HG03175 (cell line): ENCODE measurements around the gene HRK.

Source experiments
- ATAC-seq: cut with Tn5 transposase; IDR thresholded peaks from one replicate; pipeline ENCODE4 v1.9.1; 2021; ENCODE audit warnings: mild to moderate bottlenecking, moderate library complexity; ENCODE audit not compliant: unreplicated experiment

HRK gene

DNA sequence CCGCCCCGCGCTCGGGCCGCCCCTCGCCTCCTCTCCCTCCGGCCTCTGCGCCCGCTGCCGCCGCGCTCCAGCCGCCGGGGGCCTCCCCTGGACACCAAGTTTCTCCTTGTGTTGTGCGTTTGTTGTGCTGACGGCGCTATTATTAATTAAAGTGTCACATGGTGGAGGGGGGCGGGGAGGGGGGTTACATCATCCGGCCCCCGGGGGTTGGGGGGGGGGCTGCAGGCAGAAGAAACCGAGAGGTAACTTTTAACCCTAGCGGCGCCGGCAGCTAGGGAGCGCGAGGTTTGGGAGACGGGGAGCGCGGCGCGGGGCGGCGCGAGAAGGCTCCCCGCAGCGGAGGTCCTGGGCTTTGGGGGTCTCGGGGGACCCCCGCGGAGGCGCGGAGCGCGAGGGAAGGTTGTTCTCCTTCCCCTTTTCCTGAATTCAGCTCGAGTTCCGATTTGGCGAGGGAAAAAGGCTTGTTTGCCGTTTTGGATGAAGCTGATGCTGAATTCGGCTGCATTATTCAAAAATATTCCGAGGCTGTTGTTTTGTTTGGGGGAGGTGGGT, at the start of gene HRK:
HRK (minus strand) TSS at position 117 of the 552 bp plus-strand sequence. CDS start 134 bp downstream, outside the sequence.
- ATAC-seq: peak; percentile 13

DNA sequence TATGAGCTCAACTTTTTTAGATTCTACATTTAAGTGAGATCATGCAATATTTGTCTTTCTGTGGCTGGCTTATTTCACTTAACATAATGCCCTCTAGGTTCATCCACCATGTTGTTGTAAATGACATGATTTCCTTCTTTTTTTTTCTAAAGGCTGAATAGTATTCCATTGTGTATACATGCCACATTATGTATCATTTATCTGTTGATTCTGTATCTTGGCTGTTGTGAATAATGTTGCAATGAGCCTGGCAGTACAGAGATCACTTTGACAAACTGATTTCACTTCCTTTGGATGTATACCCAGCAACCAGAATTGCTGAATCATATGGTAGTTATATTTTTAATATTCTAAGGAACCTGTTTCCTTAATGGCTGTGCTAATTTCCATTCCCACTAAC, 48.6 kb upstream of the HRK start:
- ATAC-seq: no peak

DNA sequence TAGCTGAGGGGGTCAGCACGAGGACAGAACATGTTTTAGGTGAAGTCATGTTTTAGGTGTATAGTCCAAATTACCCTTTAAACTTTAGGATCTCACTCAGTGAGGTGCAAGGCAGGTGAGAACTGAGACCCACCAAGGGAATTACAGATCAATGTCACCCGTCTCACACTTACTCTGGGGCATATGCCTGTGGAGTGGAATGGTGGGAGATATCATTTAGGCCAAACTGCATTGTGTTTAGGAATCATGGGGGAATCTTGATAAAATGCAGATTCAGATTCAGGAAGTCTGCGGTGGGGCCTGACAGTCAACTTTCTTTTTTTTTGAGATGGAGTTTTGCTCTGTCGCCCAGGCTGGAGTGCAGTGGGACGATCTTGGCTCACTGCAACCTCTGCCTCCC, 47.3 kb upstream of the HRK start:
- no peak for ATAC-seq

DNA sequence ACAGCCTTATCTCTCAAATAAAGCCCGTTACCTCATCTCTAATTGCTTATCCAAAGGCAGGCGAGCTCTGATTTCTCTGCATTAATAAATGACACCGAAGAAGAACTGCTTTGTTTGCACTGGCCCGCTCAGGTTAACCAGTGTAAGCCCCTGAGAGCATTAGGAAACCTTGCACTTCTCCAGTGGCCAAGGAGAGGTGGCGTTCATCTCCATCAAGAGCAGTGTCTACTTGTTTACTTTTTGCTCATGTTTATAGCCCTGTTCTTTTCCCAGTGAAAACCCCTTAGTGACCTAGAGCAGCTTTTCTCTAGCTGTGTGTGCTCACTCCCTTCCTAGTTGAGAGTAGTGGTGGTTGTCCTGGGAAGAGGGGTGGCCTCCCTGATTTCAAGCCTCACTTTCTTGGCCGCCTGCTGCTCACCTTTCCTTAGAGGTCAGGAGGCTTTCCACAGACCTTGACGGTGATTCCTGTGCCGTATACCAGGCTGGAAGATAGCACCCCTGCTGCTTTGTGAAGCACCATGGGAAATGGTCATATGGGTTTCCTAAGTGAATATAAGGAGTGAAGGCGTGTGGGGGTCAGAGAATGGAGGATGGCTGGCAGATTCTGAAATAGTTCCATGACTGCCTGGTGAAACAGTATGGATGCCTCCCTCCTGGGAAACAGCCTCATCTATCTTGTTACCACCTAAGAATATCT, 46.2 kb upstream of the HRK start:
- no peak for ATAC-seq

DNA sequence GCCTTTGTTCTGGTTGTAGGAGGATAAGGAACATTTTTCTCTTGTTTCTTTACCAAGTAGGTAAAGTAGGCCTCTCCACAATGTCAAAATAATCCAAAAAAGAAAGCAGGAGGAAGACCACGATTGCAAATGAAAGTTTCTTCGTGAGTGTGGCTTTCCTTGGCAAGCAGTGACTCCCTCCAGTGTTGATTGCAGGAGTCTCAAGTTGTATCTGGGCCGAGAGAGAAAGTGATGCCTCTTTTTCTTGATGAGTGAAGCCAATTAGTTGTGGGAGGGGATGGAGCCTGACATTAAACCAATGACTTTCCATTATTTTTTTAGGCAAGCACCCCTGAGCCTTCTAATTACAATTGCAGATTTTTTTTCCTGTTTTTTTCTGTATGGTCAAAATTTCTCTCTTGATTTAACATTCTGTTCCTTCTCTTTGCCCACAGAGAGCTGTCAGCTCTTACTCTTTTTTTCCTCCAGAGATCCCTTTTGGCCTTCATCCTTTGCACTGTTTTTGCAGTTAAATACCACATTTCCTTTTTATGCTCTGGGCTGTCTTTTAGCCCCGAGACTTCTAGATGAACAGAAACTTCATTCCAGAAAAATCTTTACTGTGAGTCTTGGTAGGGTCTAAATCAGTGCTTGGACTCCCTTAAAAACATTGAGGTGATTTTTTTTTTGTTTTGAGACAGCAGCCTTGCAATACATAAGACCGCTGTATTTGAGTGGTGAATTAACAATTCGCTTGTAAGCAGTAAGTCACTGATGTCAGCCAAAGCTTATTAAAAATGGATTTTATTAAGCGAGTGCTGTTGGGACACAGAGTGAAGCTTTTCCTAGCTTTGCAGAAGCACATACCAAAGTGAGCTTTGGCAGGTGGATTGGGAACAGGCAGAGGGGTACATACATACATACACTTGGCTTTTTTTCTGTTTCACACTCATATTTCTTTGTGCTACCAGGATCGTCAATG, 45.3 kb upstream of the HRK start:
- ATAC-seq: no peak

DNA sequence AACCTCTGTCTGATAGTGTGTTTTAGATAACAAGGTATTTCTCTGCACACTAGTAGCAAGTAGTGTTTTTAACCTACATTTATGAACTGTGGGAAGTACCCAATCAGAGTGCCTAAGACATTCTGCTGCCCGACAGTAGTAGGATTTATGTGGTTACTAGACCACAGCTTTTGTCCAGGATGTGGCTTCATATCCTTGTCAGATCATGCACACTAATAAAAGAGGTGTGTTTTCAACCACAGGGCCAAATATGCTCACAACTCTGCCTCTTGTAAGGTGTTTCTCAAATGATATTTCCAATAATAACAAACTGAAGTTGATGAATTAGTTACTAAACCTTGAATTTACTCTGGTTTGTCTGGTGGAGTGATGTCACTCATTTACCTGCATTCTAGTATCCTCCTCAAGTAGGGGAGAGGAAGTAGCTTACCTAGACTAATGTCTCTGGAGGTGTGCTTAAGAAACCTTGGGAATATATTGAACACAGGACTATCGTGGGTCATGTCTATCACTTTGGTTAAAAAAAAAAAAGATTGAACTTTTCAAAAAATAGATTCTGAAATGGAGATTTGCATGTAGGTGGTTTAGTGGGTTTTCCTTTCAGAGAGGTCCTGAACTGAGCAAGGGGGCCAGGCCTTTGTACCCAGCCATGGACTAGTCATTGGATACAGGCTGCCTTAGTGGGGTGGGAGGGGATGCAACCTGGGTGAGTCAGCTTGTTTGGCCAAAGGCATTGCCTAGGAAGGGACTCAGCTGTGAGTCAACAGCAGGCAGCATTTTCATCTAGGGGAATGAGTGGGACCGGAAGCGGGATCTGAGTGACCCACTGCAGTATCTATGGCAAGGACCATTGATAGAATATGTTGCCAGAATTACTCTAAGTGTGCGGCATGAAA, 43.6 kb upstream of the HRK start:
- peak; percentile 89 for ATAC-seq

DNA sequence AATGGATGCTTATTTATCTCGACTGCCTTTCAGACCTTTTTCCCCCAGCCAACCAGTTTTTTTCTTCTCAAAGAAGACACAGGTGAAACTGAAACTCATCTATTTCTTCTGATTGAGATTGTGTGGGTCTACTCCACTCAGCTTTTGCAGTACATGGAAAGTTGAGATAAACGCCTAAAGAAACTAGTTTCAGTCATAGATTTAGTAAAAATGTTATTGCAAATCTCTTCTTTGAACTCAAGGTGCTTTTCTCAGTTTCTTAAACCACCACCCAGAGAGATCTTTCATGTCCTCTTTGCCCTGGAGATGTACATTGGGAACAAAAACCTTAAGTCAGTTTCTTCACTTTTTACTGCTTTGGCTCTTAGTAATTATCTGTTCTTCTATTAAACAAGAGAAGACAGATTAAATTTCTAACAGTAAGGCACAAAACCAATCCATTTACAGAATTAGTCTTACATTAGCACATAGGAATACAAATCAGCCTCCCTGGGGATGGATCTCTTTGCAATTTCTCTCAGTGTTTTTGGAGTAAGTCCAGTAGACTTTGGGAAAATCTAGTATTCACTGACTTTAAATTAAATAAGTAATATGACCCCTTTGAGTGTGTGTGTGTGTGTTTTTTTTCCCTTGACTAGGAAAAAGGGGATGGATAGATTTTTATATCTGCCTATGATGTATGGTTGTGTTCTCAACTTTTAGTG, 41.1 kb upstream of the HRK start:
- ATAC-seq: peak; percentile 46

DNA sequence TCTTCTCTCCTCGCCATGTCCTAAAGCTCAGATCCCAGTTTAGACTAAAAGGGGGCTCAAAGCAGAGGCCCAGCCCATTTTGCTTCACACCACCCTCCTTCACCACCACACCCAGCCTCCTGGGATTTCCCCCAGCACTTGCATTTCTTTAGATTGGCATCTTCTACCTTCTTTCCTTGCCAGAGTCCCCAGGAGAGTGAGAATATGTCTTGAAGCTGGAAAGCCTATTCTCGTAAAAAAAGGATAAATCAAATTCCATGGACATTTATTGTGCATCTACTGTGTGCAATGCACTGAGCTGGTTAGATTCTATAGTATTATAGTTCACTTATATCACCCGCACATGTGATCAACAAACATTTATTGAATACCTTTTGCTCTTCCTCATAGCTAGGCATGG, 39.7 kb upstream of the HRK start:
- no peak for ATAC-seq

DNA sequence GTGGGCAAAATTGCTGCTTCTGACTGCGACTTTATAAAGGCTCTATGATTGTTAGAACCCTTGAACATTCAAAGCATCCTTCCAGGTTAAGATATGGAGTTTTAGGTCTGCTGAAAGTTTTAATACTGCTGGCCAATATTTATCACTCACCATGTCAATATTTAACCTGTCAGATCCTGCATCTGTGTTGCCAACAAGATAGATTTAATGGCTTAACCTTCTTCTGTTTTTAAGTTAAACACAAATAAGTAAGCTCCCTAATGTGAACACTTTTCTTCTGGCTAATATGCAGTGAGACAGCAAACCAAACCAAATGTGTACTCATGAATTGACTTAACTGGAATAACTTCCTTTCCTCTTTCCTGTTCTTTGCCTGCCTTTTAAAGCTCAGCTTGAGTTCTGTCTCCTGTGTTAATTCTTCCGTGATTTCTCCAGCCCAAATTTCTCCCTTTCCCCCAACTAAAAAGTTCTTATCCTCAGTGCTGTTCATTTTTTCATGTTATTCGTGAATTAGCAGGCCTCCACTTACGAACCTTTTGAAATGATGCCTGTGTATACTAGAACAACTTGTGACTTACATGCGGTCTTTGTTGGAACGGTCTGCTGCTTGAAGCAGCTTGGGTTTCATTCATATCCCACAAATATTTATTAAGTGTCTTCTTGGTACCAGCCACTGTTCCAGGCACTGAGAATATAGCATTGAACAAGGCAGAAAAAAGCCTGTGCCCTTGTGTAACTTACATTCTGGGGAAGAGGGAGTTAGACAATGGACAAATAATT, 38.7 kb upstream of the HRK start:
- no peak for ATAC-seq

DNA sequence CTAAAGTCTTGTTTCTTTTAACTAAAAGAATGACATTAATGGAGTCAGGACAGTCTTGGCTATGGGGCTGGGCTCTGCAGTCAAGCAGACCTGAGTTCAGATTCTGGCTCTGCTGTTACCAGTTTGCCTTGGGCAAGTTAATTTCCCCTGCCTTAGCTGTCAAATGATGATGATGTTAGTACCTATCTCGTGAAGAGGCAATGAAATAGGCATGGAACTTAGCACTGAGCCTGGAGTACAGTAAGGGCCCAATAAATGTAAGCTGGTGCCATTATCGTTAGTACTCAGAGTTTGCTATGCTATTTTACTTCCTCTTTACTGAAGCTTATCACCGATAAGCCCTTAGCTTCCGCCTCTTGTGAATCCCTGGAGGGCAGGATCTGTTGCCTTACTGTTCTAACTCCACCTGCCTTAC, 38.0 kb upstream of the HRK start:
- no peak for ATAC-seq

DNA sequence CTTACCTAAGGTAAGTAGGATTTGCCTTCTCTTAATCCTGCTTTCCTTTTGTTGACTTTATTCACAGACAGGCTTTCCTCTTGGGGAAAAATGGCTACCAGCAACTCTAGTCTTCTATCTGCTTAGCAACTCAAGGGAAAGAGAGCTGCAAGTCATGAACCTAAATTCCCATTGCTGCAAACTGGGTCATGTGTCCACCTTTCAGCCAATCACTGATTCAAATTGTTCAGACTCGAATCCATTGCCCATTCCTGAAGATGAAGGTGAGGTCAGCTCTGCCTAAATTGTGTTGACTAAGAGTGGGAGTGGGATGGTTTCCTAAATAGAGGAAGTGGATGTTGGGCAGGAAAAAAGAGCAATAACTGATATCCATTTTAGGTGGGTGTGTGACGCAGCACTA, 37.2 kb upstream of the HRK start:
- ATAC-seq: no peak

DNA sequence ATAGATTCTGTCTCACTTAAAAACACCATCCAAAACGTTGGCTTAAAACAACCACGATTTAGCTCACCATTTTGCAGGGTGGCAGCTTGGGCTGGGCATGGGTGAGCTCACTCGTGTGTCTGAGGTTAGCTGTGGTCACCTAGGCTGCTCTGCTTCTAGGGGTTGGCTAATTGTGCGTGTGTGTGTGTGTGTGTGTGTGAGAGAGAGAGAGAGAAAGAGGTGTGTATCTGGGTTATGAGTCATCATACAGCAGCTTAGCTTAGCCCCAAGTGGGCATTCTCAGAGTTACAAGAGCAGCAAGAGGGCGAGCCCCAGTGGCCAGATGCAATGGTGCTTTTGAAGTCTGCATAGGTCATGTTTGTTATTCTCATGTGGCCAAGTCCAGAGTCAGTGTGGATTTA, 35.5 kb upstream of the HRK start:
- ATAC-seq: peak; percentile 96

DNA sequence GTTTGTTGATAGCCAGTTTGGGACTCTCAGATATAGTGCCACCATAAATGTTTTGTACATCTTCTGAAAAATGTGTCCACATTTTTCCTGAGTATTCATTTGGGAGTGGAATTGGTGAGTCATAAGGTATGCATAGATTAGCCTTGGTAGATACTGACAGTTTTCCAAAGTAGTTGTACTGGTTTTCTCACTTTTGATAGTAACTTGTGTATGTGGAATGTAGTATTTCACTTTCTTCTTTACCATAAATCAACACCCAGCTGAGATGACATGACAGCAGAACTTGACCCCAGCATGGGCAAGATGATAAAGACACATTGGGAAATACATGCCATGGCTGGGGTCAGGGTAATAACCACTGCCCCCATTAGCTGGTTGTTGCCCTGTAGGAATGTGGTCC, 34.9 kb upstream of the HRK start:
- ATAC-seq: no peak

DNA sequence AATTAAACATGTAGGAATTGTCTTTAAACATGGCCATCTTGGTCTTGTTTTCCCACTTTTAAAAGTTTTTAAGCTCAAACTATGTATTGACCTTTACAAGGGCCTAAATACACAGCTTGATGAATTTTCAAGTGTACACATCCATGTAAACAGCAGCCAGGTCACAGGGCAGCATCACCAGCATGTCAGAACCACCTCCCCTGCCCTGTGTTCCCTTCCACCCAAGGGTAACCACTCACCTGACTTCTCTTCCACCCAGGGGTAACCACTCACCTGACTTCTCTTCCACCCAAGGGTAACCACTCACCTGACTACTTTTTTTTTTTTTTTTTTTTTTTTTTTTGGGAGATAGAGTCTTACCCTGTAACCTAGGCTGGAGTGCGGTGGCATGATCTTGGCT, 34.1 kb upstream of the HRK start:
- ATAC-seq: no peak

DNA sequence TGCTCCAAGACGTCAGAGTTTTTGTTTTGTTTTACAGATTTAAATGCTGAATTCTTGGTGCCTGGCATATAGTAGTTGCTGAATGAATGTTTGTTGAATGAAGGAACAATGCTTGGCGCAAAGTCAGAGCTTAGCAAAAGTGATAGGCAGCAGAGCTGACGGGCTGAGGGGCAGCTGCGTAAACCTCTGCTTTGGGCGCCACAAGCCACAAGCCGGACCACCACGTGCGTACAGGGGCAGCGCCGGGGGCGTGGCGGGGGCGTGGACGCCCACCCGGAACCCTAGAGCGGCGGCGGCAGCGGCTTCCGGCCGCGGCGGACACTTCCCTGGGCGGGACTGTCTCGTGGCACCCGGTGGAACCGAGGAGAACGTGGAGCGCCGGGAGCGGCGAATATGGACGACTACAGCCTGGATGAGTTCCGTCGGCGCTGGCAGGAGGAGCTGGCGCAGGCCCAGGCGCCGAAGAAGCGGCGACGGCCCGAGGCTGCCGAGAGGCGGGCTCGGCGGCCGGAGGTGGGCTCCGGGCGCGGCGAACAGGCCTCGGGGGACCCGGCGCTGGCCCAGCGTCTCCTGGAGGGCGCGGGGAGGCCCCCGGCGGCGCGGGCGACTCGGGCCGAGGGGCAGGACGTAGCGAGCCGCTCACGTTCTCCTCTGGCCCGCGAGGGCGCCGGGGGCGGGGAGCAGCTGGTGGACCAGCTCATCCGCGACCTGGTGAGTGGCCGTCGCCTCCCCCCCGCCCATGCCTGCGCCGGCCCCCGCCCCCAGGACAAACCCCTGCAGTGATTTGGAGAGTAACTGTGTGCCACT, 29.6 kb upstream of the HRK start, which contains the start of gene FBXW8:
FBXW8 (plus strand) TSS at position 306 of the 807 bp plus-strand sequence; CDS start at position 394, 88 bp downstream.
- peak; percentile 87 for ATAC-seq

DNA sequence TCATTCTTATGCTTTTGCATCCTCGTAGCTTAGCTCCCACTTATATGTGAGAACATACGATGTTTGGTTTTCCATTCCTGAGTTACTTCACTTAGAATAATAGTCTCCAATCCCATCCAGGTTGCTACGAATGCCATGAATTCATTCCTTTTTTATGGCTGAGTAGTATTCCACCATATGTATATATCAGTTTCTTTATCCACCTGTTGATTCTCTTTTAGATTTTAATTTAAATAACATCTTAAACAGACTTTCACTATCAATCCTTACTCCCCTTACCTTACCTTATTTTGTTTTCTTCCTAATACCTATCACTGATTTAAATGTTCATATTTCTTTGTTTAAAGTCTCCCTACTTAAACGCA, 29.0 kb upstream of the HRK start:
- ATAC-seq: no peak

DNA sequence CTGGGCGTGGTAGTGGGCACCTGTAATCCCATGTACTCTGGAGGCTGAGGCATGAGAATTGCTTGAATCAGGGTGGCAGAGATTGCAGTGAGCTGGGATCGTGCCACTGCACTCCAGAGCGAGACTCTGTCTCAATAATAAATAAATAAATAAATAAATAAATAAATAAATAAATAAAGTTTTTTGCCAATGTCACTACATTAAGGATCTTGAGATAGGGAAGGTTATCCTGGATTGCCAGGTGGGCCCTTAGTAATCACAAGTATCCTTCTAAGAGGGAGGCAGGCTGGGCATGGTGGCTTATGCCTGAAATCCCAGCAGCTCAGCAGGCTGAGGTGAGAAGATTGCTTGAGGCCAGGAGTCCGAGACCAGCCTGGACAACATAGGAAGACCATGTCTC, 25.0 kb upstream of the HRK start:
- no peak for ATAC-seq

DNA sequence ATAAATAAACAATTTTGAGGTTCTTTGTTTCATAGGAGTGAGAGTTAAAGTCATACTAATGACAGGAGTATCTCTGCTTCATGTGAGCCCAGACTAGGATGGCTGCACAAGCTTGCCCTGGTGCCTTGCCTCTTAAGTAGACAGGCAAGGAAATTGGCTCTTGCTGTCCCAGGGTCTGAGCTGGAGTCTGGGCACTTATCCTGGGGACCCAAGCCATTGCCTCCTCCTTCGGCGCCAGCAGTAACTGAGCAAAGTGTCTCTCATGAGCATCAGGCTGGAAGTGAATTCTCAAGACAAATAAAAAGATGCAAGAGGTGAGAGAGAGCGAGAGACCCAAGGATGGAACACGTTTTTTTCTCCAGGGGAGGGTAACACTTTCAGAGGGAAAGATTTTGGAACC, 22.6 kb upstream of the HRK start:
- ATAC-seq: no peak

DNA sequence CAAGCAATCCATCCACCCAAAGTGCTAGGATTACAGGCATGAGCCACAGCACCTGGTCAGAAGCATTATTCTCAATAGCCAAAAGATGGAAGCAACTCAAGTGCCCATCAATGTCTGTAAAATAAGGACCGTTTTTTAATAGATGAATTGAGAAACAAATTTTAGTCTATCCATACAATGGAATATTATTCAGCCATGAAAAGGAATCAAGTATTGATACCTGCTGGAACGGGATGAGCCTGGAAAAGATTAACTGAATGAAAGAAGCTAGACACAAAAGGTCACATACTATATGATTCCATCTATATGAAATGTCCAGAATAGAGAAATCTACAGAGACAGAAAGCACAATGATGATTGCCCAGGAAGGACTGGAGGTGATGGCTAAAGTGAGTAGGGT, 20.4 kb upstream of the HRK start:
- ATAC-seq: no peak
